ENCODE results near the gene ELOVL6.

GRCh38 chr4:110108960-110109359 is 89.5 kb downstream of the ELOVL6 start:
- TF ChIP-seq POLR2A (IDR thresholded peaks at IDR 0.05), result no peak
- TF ChIP-seq CTCF (IDR thresholded peaks at IDR 0.05), result no peak

Measured in prostate gland (tissue), 2 donors.